A549 (cell line): ENCODE measurements around the gene DHRS3.

Experiments used
- CEBPB ChIP-seq, 2 experiments: fragments of >200 bp in 1 of 2; sonication (Bioruptor Twin) in 1 of 2; formaldehyde crosslinking in 1 of 2; IDR thresholded peaks; 2 replicates each; pipeline ENCODE4 v1.6.1; 2012 to 2016
- NPAS2 ChIP-seq: fragments of 250-450 bp; sonication (Bioruptor Pico); IDR thresholded peaks from 2 replicates; pipeline ENCODE4 v1.8.0; 2022; ENCODE audit warnings: mild to moderate bottlenecking, moderate library complexity, borderline replicate concordance
- POLR2A ChIP-seq: IDR thresholded peaks from 2 replicates; pipeline ENCODE4 v1.6.1; 2012; ENCODE audit warnings: mild to moderate bottlenecking, low read length
- RAD21 ChIP-seq, 2 experiments: fragments of >200 bp in 1 of 2; sonication (Bioruptor Twin) in 1 of 2; formaldehyde crosslinking in 1 of 2; IDR thresholded peaks in 1 of 2; conservative IDR thresholded peaks in 1 of 2; 2 replicates in 1 of 2; 3 replicates in 1 of 2; pipeline ENCODE4 v1.6.1; 2012 to 2018; ENCODE audit warnings: inconsistent platforms in 1 of 2
- RCOR1 ChIP-seq: fragments of 150-350 bp; IDR thresholded peaks from 2 replicates; pipeline ENCODE4 v1.6.1; 2014; ENCODE audit warnings: antibody characterized with exemption, low read length, low read depth
- TF ChIP-seq, protein P1 (sequence below): fragments of 450-650 bp; IDR thresholded peaks from 2 replicates; pipeline ENCODE4 v1.6.1; 2014; ENCODE audit warnings: antibody characterized with exemption
- TF ChIP-seq, protein P2 (sequence below): fragments of >200 bp; sonication (Bioruptor Twin); formaldehyde crosslinking; IDR thresholded peaks from 3 replicates; pipeline ENCODE4 v1.5.1; 2016
- TF ChIP-seq, protein P3 (sequence below): fragments of 250-450 bp; sonication (Bioruptor Pico); IDR thresholded peaks from 2 replicates; pipeline ENCODE4 v1.5.0; 2020; ENCODE audit warnings: low read depth, mild to moderate bottlenecking, moderate library complexity

DNA sequence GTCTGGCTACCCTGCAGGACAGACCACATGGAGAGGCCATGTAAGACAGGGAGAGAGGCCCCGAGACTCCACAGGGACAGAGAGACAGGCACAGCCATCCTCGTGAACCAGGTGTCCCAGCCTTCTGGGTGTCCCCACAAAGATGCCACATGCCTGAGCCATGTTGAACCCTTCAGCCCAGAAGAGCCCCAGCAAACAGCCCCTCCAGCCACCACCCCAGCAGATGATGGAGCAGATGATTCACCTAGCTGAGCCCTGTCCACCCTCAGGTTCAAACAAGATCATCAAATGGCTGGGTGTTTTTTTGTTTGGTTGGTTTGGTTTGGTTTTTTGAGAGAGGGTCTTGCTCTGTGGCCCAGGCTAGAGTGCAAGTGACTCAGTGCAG lies 78.7 kb downstream of the DHRS3 start:
- TF ChIP-seq RCOR1, result no peak
- TF ChIP-seq RAD21 (conservative IDR thresholded peaks at IDR 0.05 in 1 of 2, IDR thresholded peaks at IDR 0.05 in 1 of 2), result no peak
- no peak for TF ChIP-seq NPAS2 (CRISPR knock-in tag)
- no peak for TF ChIP-seq POLR2A
- TF ChIP-seq CEBPB (IDR thresholded peaks at IDR 0.05), result no peak
- TF ChIP-seq, protein P1, sequence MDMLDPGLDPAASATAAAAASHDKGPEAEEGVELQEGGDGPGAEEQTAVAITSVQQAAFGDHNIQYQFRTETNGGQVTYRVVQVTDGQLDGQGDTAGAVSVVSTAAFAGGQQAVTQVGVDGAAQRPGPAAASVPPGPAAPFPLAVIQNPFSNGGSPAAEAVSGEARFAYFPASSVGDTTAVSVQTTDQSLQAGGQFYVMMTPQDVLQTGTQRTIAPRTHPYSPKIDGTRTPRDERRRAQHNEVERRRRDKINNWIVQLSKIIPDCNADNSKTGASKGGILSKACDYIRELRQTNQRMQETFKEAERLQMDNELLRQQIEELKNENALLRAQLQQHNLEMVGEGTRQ, result no peak
- TF ChIP-seq, protein P2, sequence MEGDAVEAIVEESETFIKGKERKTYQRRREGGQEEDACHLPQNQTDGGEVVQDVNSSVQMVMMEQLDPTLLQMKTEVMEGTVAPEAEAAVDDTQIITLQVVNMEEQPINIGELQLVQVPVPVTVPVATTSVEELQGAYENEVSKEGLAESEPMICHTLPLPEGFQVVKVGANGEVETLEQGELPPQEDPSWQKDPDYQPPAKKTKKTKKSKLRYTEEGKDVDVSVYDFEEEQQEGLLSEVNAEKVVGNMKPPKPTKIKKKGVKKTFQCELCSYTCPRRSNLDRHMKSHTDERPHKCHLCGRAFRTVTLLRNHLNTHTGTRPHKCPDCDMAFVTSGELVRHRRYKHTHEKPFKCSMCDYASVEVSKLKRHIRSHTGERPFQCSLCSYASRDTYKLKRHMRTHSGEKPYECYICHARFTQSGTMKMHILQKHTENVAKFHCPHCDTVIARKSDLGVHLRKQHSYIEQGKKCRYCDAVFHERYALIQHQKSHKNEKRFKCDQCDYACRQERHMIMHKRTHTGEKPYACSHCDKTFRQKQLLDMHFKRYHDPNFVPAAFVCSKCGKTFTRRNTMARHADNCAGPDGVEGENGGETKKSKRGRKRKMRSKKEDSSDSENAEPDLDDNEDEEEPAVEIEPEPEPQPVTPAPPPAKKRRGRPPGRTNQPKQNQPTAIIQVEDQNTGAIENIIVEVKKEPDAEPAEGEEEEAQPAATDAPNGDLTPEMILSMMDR, result no peak
- TF ChIP-seq, protein P3, sequence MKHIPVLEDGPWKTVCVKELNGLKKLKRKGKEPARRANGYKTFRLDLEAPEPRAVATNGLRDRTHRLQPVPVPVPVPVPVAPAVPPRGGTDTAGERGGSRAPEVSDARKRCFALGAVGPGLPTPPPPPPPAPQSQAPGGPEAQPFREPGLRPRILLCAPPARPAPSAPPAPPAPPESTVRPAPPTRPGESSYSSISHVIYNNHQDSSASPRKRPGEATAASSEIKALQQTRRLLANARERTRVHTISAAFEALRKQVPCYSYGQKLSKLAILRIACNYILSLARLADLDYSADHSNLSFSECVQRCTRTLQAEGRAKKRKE (CRISPR knock-in tag), result no peak
